BJ (cell line): ENCODE results near the gene KRT2. TPM values are rescaled to one million over a fixed set of nuclear protein-coding genes. Genes with fewer than 3 reads are reported as not detected.

Experiments
- CTCF ChIA-PET: fragments of 350-600 bp; formaldehyde crosslinking; extraction: SDS; loops from one replicate; lab custom pipeline; 2021; ENCODE audit warnings: antibody characterized with exemption, inconsistent platforms; lab: Yijun Ruan, JAX
- POLR2A ChIA-PET: fragments of 300-600 bp; sonication (Branson Sonifier 250); formaldehyde crosslinking; extraction: SDS; loops from one replicate; lab custom pipeline; 2021; ENCODE audit warnings: antibody characterized with exemption; lab: Charles Lee
- DNase-seq: peaks from one replicate; pipeline ENCODE4 v3.0.0-alpha.2; 2011; ENCODE audit warnings: low read depth
- H3K27me3 ChIP-seq: 2 replicates; pipeline ENCODE4 v1.6.0; 2011; ENCODE audit warnings: low read length; ENCODE audit not compliant: control insufficient read depth, insufficient read depth
- H3K36me3 ChIP-seq: 2 replicates; pipeline ENCODE4 v1.5.1; 2011; ENCODE audit warnings: low read length; ENCODE audit not compliant: control insufficient read depth, insufficient read depth
- H3K4me3 ChIP-seq: 2 replicates; pipeline ENCODE4 v1.5.1; 2011; ENCODE audit warnings: low read depth, mild to moderate bottlenecking, control low read depth, low read length
- CTCF ChIP-seq: IDR thresholded peaks from 2 replicates; pipeline ENCODE4 v1.5.1; 2011; ENCODE audit warnings: low read depth, mild to moderate bottlenecking, control low read depth, inconsistent platforms, low read length, moderate library complexity; ENCODE audit not compliant: insufficient read depth
- polyA plus RNA-seq: library from polyadenylated mRNA; depleted of rRNA; stranded (reverse); fragments of >200 nt; gene quantifications from 2 replicates; pipeline ENCODE4 v1.2.3, GENCODE V29; 2011

KRT2 gene
- polyA plus RNA-seq, 1 experiment, result not detected

- POLR2A ChIA-PET, result no interaction called here
- CTCF ChIA-PET, result interaction anchor here (0.7 kb wide), 1 partner anchor 57 kb away, joined by 4 read pairs; no protein-coding TSS in a partner anchor
- H3K4me3 ChIP-seq, result no peak overlapping the region
These were observed 6.8 kb downstream of the KRT2 start for GRCh38 chr12:52645120-52645761.

GRCh38 chr12:52644078-52644415, 8.0 kb downstream of the KRT2 start:
- CTCF ChIA-PET, result no interaction called here
- Histone ChIP-seq H3K27me3 (peaks cover 15% of the 10 kb centered on the region), H3K36me3 (no peaks in the 10 kb centered on the region), H3K4me3 (no peak overlapping the region)
- DNase-seq, result no peak
- no peak for TF ChIP-seq CTCF
- POLR2A ChIA-PET, result no interaction called here

More at GRCh38 chr12:52645120-52645761, 6.8 kb downstream of the KRT2 start:
- peaks cover 14% of the 10 kb centered on the region for H3K27me3 ChIP-seq
- DNase-seq, result no peak
- H3K36me3 ChIP-seq, result no peaks in the 10 kb centered on the region
- TF ChIP-seq CTCF, result no peak

- POLR2A ChIA-PET, result no interaction called here
- no peak overlapping the region for H3K4me3 ChIP-seq
- CTCF ChIA-PET, result interaction anchor here (1.2 kb wide), 1 partner anchor 20 kb away, joined by 3 read pairs; no protein-coding TSS in a partner anchor
- no peak for TF ChIP-seq CTCF
- no peak for DNase-seq
- H3K27me3 ChIP-seq, result peaks cover 15% of the 10 kb centered on the region
- H3K36me3 ChIP-seq, result no peaks in the 10 kb centered on the region
These were observed 8.6 kb downstream of the KRT2 start for GRCh38 chr12:52643233-52644077.

GRCh38 chr12:52641468-52641867, 10.5 kb downstream of the KRT2 start:
- CTCF ChIA-PET, result interaction anchor here (1.1 kb wide), 1 partner anchor 13 kb away, joined by 3 read pairs; no protein-coding TSS in a partner anchor
- POLR2A ChIA-PET, result no interaction called here
- H3K27me3 ChIP-seq, result peaks cover 15% of the 10 kb centered on the region
- H3K4me3 ChIP-seq, result no peak overlapping the region
- no peak for DNase-seq
- H3K36me3 ChIP-seq, result no peaks in the 10 kb centered on the region
- no peak for TF ChIP-seq CTCF

GRCh38 chr12:52637299-52637698, 14.7 kb downstream of the KRT2 start:
- Histone ChIP-seq H3K4me3 (no peak overlapping the region), H3K27me3 (peaks cover 11% of the 10 kb centered on the region), H3K36me3 (no peaks in the 10 kb centered on the region)
- CTCF ChIA-PET, result no interaction called here
- no peak for DNase-seq
- POLR2A ChIA-PET, result no interaction called here
- no peak for TF ChIP-seq CTCF
